Lower leg skin (tissue), 4 donors: ENCODE results near the gene PCCB. TPM values are rescaled to one million over a fixed set of nuclear protein-coding genes. Genes with fewer than 3 reads are reported as not detected.
"Not testable (repeated sequence)": the region's sequence is repeated elsewhere in the genome, so short reads cannot be mapped to it uniquely, and the experiment has no call there.

Experiments used
- DNase-seq, 2 donors: peaks; one replicate each; pipeline ENCODE4 v3.0.0-alpha.2; 2019; ENCODE audit warnings: low spot score in 2 of 2
- H3K4me3 ChIP-seq: fragments of 200-600 bp; sonication (generic); 2 replicates; pipeline ENCODE4 v1.5.1; 2017; ENCODE audit warnings: mild to moderate bottlenecking, low read depth; ENCODE audit not compliant: poor library complexity, severe bottlenecking
- CTCF ChIP-seq, 3 donors: fragments of 450-650 bp; IDR thresholded peaks; one replicate each; pipeline ENCODE4 v1.5.1; 2016; ENCODE audit warnings: antibody characterized with exemption in 3 of 3, mild to moderate bottlenecking in 3 of 3, moderate library complexity in 2 of 3
- POLR2A ChIP-seq, 2 donors: fragments of 450-650 bp; IDR thresholded peaks; one replicate each; pipeline ENCODE4 v1.6.1; 2016 to 2017; ENCODE audit warnings: antibody characterized with exemption in 2 of 2, mild to moderate bottlenecking in 1 of 2, moderate library complexity in 1 of 2
- WGBS, 2 donors: methylation state at CpG; one replicate each; pipeline ENCODE4 v1.1.5; 2018; 5-methylcytosine and 5-hydroxymethylcytosine counted together
- intact Hi-C: fragments of 100-400 bp; cut with DNase I; formaldehyde crosslinking; loops from one replicate; pipeline ENCODE4 v1.15.0; 2023; ENCODE audit warnings: low total_unique reads
- total RNA-seq, 4 donors: library from RNA; depleted of rRNA; stranded (reverse); fragments of >200 nt; gene quantifications; one replicate each; pipeline ENCODE4 v1.1.0, GENCODE V29; 2016

Gene PCCB
- 10 to 100 TPM; 12.6 to 40.1 (median 27.3) TPM for total RNA-seq

- intact Hi-C loops = no loop called here
- 0 to 1% methylated on average over 44 to 57 of the region's 64 CpGs for WGBS, 2 donors
Measured at GRCh38 chr3:136250059-136250902, at the start of gene PCCB. TSS of gene PCCB (plus strand) at chr3:136250340. CDS start at chr3:136250376, 36 bp downstream.

GRCh38 chr3:136207489-136208115 is 42.5 kb upstream of the PCCB start:
- intact Hi-C loops = no loop called here
- no peak for DNase-seq
- TF ChIP-seq CTCF (IDR thresholded peaks at IDR 0.05) (no peak), POLR2A (IDR thresholded peaks at IDR 0.05) (no peak)
- 61 to 62% methylated on average over 4 of the region's 4 CpGs for WGBS, 2 donors
- H3K4me3 ChIP-seq = no peak overlapping the region

More at GRCh38 chr3:136250059-136250902, at the start of gene PCCB:
- peak; percentile 87 to 98 for DNase-seq
- TF ChIP-seq CTCF (IDR thresholded peaks at IDR 0.05) = peak in 1 of 3 donors; percentile 71
- TF ChIP-seq POLR2A (IDR thresholded peaks at IDR 0.05) = no peak
- H3K4me3 ChIP-seq = peak within 1 kb of the TSS; percentile 44

GRCh38 chr3:136209921-136210320 is 40.2 kb upstream of the PCCB start:
- no peak for DNase-seq
- TF ChIP-seq POLR2A (IDR thresholded peaks at IDR 0.05) (no peak), CTCF (IDR thresholded peaks at IDR 0.05) (no peak)
- intact Hi-C loops = no loop called here

GRCh38 chr3:136211547-136211946 is 38.6 kb upstream of the PCCB start:
- WGBS, 2 donors = 73 to 84% methylated on average over 2 of the region's 2 CpGs
- TF ChIP-seq POLR2A (IDR thresholded peaks at IDR 0.05) (no peak), CTCF (IDR thresholded peaks at IDR 0.05) (no peak)
- intact Hi-C loops = no loop called here
- no peak overlapping the region for H3K4me3 ChIP-seq
- no peak for DNase-seq

More at GRCh38 chr3:136209921-136210320, 40.2 kb upstream of the PCCB start:
- H3K4me3 ChIP-seq = no peak overlapping the region

GRCh38 chr3:136222746-136223145 is 27.4 kb upstream of the PCCB start:
- DNase-seq, intact Hi-C loops: not testable (repeated sequence)
- WGBS, 2 donors = 89 to 97% methylated on average over 4 of the region's 4 CpGs

GRCh38 chr3:136232413-136232812 is 17.7 kb upstream of the PCCB start:
- intact Hi-C loops = no loop called here
- DNase-seq = no peak
- TF ChIP-seq POLR2A (IDR thresholded peaks at IDR 0.05) = no peak
- no peak for TF ChIP-seq CTCF (IDR thresholded peaks at IDR 0.05)
- 80 to 84% methylated on average over 2 of the region's 2 CpGs for WGBS, 2 donors
- no peak overlapping the region for H3K4me3 ChIP-seq

More at GRCh38 chr3:136222746-136223145, 27.4 kb upstream of the PCCB start:
- not testable (repeated sequence) for H3K4me3 ChIP-seq
